Transverse colon (tissue), 4 donors: ENCODE results near the gene NRXN2. TPM values are rescaled to one million over a fixed set of nuclear protein-coding genes. Genes with fewer than 3 reads are reported as not detected.
"Not testable (repeated sequence)": the region's sequence is repeated elsewhere in the genome, so short reads cannot be mapped to it uniquely, and the experiment has no call there.

Source experiments
- DNase-seq: peaks from one replicate; pipeline ENCODE4 v3.0.0-alpha.2; 2019
- H3K27ac ChIP-seq, 4 donors: fragments of 200-600 bp; sonication (generic); 2 replicates each; pipeline ENCODE4 v1.5.1; 2016 to 2018; ENCODE audit warnings: inconsistent platforms in 4 of 4
- H3K27me3 ChIP-seq: fragments of 200-600 bp; sonication (generic); 2 replicates; pipeline ENCODE4 v1.5.1; 2017; ENCODE audit warnings: inconsistent platforms
- H3K36me3 ChIP-seq, 4 donors: fragments of 200-600 bp; sonication (generic); 2 replicates each; pipeline ENCODE4 v1.5.1; 2017 to 2019; ENCODE audit warnings: inconsistent platforms in 4 of 4
- H3K4me1 ChIP-seq, 4 donors: fragments of 200-600 bp; sonication (generic); 2 replicates each; pipeline ENCODE4 v1.5.1; 2017 to 2020; ENCODE audit warnings: inconsistent platforms in 4 of 4
- H3K4me3 ChIP-seq, 4 donors: fragments of 200-600 bp; sonication (generic); 1 replicate in 1 of 4; 2 replicates in 3 of 4; pipeline versions ENCODE4 v1.5.1 to v1.6.1; 2017 to 2019; ENCODE audit warnings: inconsistent platforms in 4 of 4
- H3K9me3 ChIP-seq, 2 donors: fragments of 200-600 bp; sonication (generic); 2 replicates each; pipeline ENCODE4 v1.5.1; 2017 to 2019; ENCODE audit warnings: inconsistent platforms in 2 of 2
- EP300 ChIP-seq: sonication (generic); formaldehyde crosslinking; IDR thresholded peaks from one replicate; pipeline ENCODE4 v1.6.1; 2017; ENCODE audit warnings: antibody characterized with exemption, low read depth
- POLR2A ChIP-seq: fragments of 450-650 bp; IDR thresholded peaks from one replicate; pipeline ENCODE4 v1.6.1; 2016; ENCODE audit warnings: antibody characterized with exemption, mild to moderate bottlenecking, moderate library complexity
- POLR2AphosphoS5 ChIP-seq, 3 donors: sonication (generic); formaldehyde crosslinking; IDR thresholded peaks; one replicate each; pipeline ENCODE4 v1.6.1; 2016; ENCODE audit warnings: antibody characterized with exemption in 3 of 3
- WGBS, 2 donors: methylation state at CpG; one replicate each; pipeline ENCODE4 v1.1.5; 2018; ENCODE audit warnings: low coverage in 1 of 2; 5-methylcytosine and 5-hydroxymethylcytosine counted together
- in situ Hi-C, 4 donors: fragments of 200-750 bp; cut with MboI; loops; one replicate each; pipeline versions ENCODE4 v1.15.0 to v1.15.1; 2017; ENCODE audit warnings: low sequenced_read_pairs in 3 of 4, low pct_ligation_motif_present in 1 of 4, low pct_unique_long_range_greater_than_20kb in 1 of 4
- intact Hi-C: fragments of 100-400 bp; cut with DNase I; formaldehyde crosslinking; loops from one replicate; pipeline ENCODE4 v1.15.1; 2023; ENCODE audit warnings: low total_unique reads
- total RNA-seq, 4 donors: library from RNA; depleted of rRNA; stranded (reverse); fragments of >200 nt; gene quantifications; one replicate each; pipeline ENCODE4 v1.1.0, GENCODE V29; 2016
- TF ChIP-seq, protein P1 (sequence below), 5 experiments: fragments of 200-600 bp in 3 of 5; fragments of 450-650 bp in 2 of 5; sonication (generic) in 3 of 5; IDR thresholded peaks; 1 replicate in 2 of 5; 2 replicates in 3 of 5; pipeline ENCODE4 v1.5.1; 2016 to 2017; ENCODE audit warnings: antibody characterized with exemption in 5 of 5, inconsistent platforms in 3 of 5, mild to moderate bottlenecking in 2 of 5, moderate library complexity in 1 of 5

Gene NRXN2
- total RNA-seq, 4 donors from 2014 or later = 2.9 to 7.4 (median 6.8) TPM

DNA sequence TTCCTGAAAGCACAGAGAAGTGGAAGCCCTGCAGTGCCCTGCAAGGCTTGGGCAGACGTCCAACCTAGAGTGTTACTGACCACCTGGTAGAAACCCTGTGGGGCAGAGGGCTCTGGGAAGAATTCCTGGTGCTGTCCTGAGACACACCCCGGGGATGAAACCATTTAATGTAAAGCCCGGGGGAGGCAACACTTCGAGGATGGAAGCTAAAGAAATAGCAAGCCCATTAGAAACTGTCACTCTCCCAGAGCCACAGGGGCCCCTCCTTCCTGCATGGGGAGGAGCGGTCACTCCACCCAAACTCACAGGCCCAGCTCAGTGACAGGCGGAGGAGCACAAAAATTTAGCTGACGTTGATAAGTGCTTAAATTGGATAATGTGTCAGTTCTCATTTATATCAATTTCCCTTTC is 57.6 kb downstream of the NRXN2 start:
- DNase-seq = no peak
- no peak for TF ChIP-seq POLR2AphosphoS5 (IDR thresholded peaks at IDR 0.05)
- no peak for TF ChIP-seq POLR2A
- TF ChIP-seq, protein P1, sequence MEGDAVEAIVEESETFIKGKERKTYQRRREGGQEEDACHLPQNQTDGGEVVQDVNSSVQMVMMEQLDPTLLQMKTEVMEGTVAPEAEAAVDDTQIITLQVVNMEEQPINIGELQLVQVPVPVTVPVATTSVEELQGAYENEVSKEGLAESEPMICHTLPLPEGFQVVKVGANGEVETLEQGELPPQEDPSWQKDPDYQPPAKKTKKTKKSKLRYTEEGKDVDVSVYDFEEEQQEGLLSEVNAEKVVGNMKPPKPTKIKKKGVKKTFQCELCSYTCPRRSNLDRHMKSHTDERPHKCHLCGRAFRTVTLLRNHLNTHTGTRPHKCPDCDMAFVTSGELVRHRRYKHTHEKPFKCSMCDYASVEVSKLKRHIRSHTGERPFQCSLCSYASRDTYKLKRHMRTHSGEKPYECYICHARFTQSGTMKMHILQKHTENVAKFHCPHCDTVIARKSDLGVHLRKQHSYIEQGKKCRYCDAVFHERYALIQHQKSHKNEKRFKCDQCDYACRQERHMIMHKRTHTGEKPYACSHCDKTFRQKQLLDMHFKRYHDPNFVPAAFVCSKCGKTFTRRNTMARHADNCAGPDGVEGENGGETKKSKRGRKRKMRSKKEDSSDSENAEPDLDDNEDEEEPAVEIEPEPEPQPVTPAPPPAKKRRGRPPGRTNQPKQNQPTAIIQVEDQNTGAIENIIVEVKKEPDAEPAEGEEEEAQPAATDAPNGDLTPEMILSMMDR (IDR thresholded peaks at IDR 0.05) = no peak
- no peak for TF ChIP-seq EP300

DNA sequence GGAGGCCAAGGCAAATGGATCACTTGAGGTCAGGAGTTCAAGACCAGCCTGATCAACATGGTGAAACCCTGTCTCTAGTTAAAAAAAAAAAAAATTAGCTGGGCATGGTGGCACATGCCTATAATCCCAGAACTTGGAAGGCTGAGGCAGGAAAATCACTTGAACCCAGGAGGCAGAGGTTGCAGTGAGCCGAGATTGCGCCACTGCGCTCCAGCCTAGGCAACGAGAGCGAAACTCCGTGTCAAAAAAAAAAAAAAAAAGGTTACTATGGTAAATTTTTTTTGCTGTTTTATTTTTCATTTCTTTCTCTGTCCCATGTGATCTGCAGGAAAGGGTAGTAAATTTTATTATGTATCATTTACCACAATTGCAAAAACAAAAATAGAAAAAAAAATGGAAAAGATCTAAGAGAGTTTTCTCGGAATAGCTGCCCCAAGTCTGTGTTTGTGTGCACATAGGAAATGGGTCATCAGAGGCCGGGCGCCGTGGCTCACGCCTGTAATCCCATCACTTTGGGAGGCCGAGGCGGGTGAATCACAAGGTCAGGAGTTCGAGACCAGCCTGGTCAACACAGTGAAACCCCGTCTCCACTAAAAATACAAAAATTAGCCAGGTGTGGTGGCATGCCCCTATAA is 58.6 kb downstream of the NRXN2 start:
- 75 to 77% methylated on average over 14 to 15 of the region's 15 CpGs for WGBS, 2 donors
- H3K9me3 ChIP-seq, H3K4me3 ChIP-seq, H3K27ac ChIP-seq, H3K36me3 ChIP-seq, in situ Hi-C loops, intact Hi-C loops, H3K4me1 ChIP-seq, DNase-seq, H3K27me3 ChIP-seq: not testable (repeated sequence)

More for the DNA sequence above, 57.6 kb downstream of the NRXN2 start:
- Histone ChIP-seq H3K36me3 (no peaks in the 10 kb centered on the region), H3K27ac (no peak overlapping the region), H3K4me1 (peaks cover 0 to 7% (median 1%) of the 10 kb centered on the region in 4 donors), H3K4me3 (no peak overlapping the region), H3K27me3 (no peaks in the 10 kb centered on the region), H3K9me3 (no peaks in the 10 kb centered on the region)
- WGBS, 2 donors = 30 to 55% methylated on average over 7 of the region's 7 CpGs
- in situ Hi-C loops (no loop called here), intact Hi-C loops (no loop called here)

DNA sequence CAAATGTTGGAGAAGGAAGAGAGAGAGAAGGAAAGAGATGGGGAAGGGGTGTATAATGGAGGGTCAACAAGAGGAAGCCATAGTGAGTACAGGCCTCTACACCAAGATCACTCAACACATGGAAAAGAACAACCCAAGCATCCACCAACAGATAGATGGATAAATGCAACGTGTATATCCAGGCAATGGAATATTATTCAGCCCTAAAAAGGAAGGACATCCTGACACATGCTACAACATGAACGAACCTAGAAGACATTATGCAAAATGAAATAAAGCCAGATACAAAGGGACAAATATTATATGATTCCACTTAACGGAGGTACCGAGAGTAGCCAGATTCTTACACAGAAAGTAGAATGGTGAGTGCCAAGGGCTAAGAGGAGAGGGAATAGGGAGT is 59.3 kb downstream of the NRXN2 start:
- TF ChIP-seq POLR2A = no peak
- TF ChIP-seq POLR2AphosphoS5 (IDR thresholded peaks at IDR 0.05) = no peak
- TF ChIP-seq, protein P1 (IDR thresholded peaks at IDR 0.05) = no peak
- TF ChIP-seq EP300 = no peak
- Histone ChIP-seq H3K27ac (no peak overlapping the region), H3K4me3 (no peak overlapping the region), H3K4me1 (no peaks in the 10 kb centered on the region), H3K27me3 (no peaks in the 10 kb centered on the region), H3K9me3 (no peaks in the 10 kb centered on the region), H3K36me3 (no peaks in the 10 kb centered on the region)
- in situ Hi-C loops = no loop called here
- no peak for DNase-seq
- WGBS, 2 donors = 85 to 99% methylated on average over 4 of the region's 4 CpGs
- intact Hi-C loops = no loop called here

DNA sequence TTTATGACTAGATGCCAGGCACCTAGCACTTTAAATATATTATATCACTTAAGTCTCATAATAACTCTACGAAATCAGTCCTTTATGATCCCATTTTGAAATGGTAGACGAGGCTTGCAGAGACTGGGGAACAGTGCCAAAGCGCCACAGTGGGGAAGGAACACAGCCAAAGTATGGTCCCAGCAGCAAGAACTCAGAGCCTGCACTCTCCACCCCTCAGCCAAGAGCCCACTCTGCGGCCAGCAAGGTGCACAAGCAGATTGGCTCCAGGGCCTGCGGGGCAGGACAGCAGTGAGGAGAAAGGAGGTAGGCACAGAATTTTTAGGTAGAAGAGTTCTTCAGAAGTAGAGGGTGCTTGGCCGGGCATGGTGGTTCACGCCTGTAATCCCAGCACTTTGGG is 61.4 kb downstream of the NRXN2 start:
- 35 to 82% methylated on average over 3 to 6 of the region's 7 CpGs for WGBS, 2 donors
- TF ChIP-seq EP300 = no peak
- TF ChIP-seq, protein P1 (IDR thresholded peaks at IDR 0.05) = no peak
- TF ChIP-seq POLR2AphosphoS5 (IDR thresholded peaks at IDR 0.05) = no peak
- TF ChIP-seq POLR2A = no peak
- no peaks in the 10 kb centered on the region for H3K27me3 ChIP-seq
- H3K4me3 ChIP-seq = no peak overlapping the region
- in situ Hi-C loops = no loop called here
- intact Hi-C loops = no loop called here
- H3K36me3 ChIP-seq = no peaks in the 10 kb centered on the region
- no peak for DNase-seq
- H3K9me3 ChIP-seq = no peaks in the 10 kb centered on the region
- H3K4me1 ChIP-seq = no peaks in the 10 kb centered on the region
- no peak overlapping the region for H3K27ac ChIP-seq

DNA sequence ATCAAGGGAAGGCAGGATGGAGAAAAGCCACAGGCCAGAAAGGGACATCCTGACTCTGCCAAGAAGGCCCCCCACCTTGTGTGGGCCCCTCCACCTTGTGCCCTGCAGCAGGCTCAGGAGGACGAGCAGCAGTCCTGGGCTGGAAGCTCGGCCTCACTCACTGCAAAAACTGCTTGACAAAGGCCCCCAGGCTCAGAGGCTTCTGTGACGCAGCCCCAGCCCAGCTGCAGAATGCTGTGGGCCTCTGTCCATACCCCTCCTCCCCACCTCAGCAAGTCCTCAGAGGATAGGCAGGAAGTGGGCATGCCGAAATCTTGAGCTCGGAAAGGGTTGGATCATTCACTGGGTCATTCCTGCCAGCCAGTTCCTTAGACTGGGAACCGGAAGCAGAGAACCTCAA is 61.9 kb downstream of the NRXN2 start:
- Histone ChIP-seq H3K9me3 (no peaks in the 10 kb centered on the region), H3K27ac (no peak overlapping the region), H3K36me3 (no peaks in the 10 kb centered on the region), H3K4me3 (no peak overlapping the region), H3K27me3 (no peaks in the 10 kb centered on the region), H3K4me1 (no peaks in the 10 kb centered on the region)
- no peak for DNase-seq
- in situ Hi-C loops = no loop called here
- intact Hi-C loops = no loop called here
- 64% methylated on average over 6 of the region's 6 CpGs; no CpG with 5 or more reads in 1 of the 2 donors for WGBS, 2 donors
- TF ChIP-seq, protein P1 (IDR thresholded peaks at IDR 0.05) = no peak
- TF ChIP-seq POLR2AphosphoS5 (IDR thresholded peaks at IDR 0.05) = no peak
